H1 (cell line): ENCODE measurements around the gene STAG2. TPM values are rescaled to one million over a fixed set of nuclear protein-coding genes. Genes with fewer than 3 reads are reported as not detected.

Experiments used
- CTCF ChIA-PET: fragments of 300-600 bp; sonication (Branson Sonifier 250); formaldehyde crosslinking; loops from one replicate; lab custom pipeline; 2021; ENCODE audit not compliant: partially characterized antibody; lab: Charles Lee
- POLR2A ChIA-PET: fragments of 300-600 bp; sonication (Branson Sonifier 250); formaldehyde crosslinking; loops from one replicate; lab custom pipeline; 2021; ENCODE audit warnings: inconsistent platforms; ENCODE audit not compliant: partially characterized antibody; lab: Charles Lee
- DNase-seq, 2 experiments: peaks; one replicate each; pipeline versions ENCODE4 v3.0.0 to v3.0.0-alpha.2; 2010 to 2022; ENCODE audit warnings: low spot score in 2 of 2, low read depth in 1 of 2, mixed read lengths in 1 of 2
- FAIRE-seq: peaks from 2 replicates; lab custom pipeline; 2011; peaks lifted over from hg19 to GRCh38; lab: Jason Lieb, UNC
- H2AFZ ChIP-seq: 2 replicates; pipeline ENCODE4 v1.8.1; 2012; ENCODE audit warnings: low read length, inconsistent platforms
- H2AK5ac ChIP-seq: 2 replicates; pipeline ENCODE4 v1.6.1; 2013; ENCODE audit warnings: low read depth, low read length
- H2BK120ac ChIP-seq: replicated peaks from 2 replicates; pipeline ENCODE3; 2013; ENCODE audit warnings: low read depth, low read length, inconsistent platforms
- H2BK12ac ChIP-seq: 2 replicates; pipeline ENCODE4 v1.6.1; 2013; ENCODE audit warnings: low read depth, low read length
- H2BK15ac ChIP-seq: 2 replicates; pipeline ENCODE4 v1.6.1; 2013; ENCODE audit warnings: low read length
- H2BK20ac ChIP-seq: 2 replicates; pipeline ENCODE4 v1.6.1; 2013; ENCODE audit warnings: low read length
- H2BK5ac ChIP-seq: 2 replicates; pipeline ENCODE4 v1.6.1; 2013; ENCODE audit warnings: low read depth, low read length
- H3K14ac ChIP-seq: 2 replicates; pipeline ENCODE4 v1.6.1; 2013; ENCODE audit warnings: inconsistent platforms; ENCODE audit not compliant: insufficient read length
- H3K18ac ChIP-seq: 2 replicates; pipeline ENCODE4 v1.6.1; 2013; ENCODE audit warnings: low read length; ENCODE audit errors: extremely low read depth
- H3K23ac ChIP-seq: 2 replicates; pipeline ENCODE4 v1.6.1; 2013; ENCODE audit warnings: inconsistent platforms; ENCODE audit not compliant: insufficient read length
- H3K23me2 ChIP-seq: 2 replicates; pipeline ENCODE4 v1.6.1; 2013; ENCODE audit warnings: low read depth, low read length
- H3K27ac ChIP-seq: 2 replicates; pipeline ENCODE4 v1.6.1; 2011; ENCODE audit warnings: low read depth, low read length, inconsistent platforms
- H3K27me3 ChIP-seq, 4 experiments: replicated peaks in 1 of 4; 1 replicate in 1 of 4; 2 replicates in 3 of 4; pipeline versions ENCODE4 v1.6.1 to v1.8.1; 2011 to 2013; ENCODE audit warnings: low read length in 3 of 4, mild to moderate bottlenecking in 3 of 4, inconsistent platforms in 2 of 4, mixed read lengths in 2 of 4, moderate library complexity in 1 of 4; ENCODE audit not compliant: control insufficient read depth in 3 of 4, insufficient read depth in 3 of 4; ENCODE audit errors: extremely low read depth in 1 of 4
- H3K36me3 ChIP-seq, 4 experiments: 2 replicates each; pipeline versions ENCODE4 v1.6.1 to v1.8.1; 2011 to 2013; ENCODE audit warnings: mild to moderate bottlenecking in 4 of 4, low read length in 3 of 4, moderate library complexity in 2 of 4, control low read depth in 1 of 4, inconsistent platforms in 1 of 4; ENCODE audit not compliant: insufficient read depth in 4 of 4, control insufficient read depth in 2 of 4
- H3K4ac ChIP-seq: replicated peaks from 2 replicates; pipeline ENCODE3; 2013; ENCODE audit warnings: low read length, low read depth, mixed read lengths, inconsistent platforms; ENCODE audit not compliant: insufficient read length
- H3K4me1 ChIP-seq, 4 experiments: replicated peaks in 1 of 4; 1 replicate in 1 of 4; 2 replicates in 3 of 4; pipeline versions ENCODE4 v1.6.1 to v1.8.1; 2011 to 2013; ENCODE audit warnings: low read length in 3 of 4, inconsistent platforms in 2 of 4, mixed read lengths in 1 of 4; ENCODE audit not compliant: insufficient read depth in 4 of 4, control insufficient read depth in 3 of 4
- H3K4me2 ChIP-seq, 2 experiments: 2 replicates each; pipeline versions ENCODE4 v1.6.1 to v1.8.1; 2011 to 2013; ENCODE audit warnings: low read depth in 2 of 2, low read length in 2 of 2, control low read depth in 1 of 2, inconsistent platforms in 1 of 2, mild to moderate bottlenecking in 1 of 2; ENCODE audit not compliant: insufficient read depth in 1 of 2
- H3K4me3 ChIP-seq, 4 experiments: fragments of 200-600, 300-600 bp in 1 of 4; sonication (generic), shearing (Covaris generic), sonication (Bioruptor Twin) in 1 of 4; 2 replicates each; pipeline versions ENCODE4 v1.5.1 to v1.8.1; 2011 to 2016; ENCODE audit warnings: low read length in 4 of 4, low read depth in 3 of 4, control low read depth in 2 of 4, inconsistent platforms in 2 of 4, mild to moderate bottlenecking in 2 of 4, mixed read lengths in 1 of 4, moderate library complexity in 1 of 4; ENCODE audit not compliant: insufficient read depth in 2 of 4; ENCODE audit errors: extremely low read depth in 1 of 4
- H3K56ac ChIP-seq: replicated peaks from 2 replicates; pipeline ENCODE3; 2013; ENCODE audit warnings: low read depth, mild to moderate bottlenecking, mixed read lengths, low read length, inconsistent platforms; ENCODE audit not compliant: insufficient read length
- H3K79me1 ChIP-seq: 2 replicates; pipeline ENCODE4 v1.6.1; 2013; ENCODE audit warnings: low read depth, low read length, control low read depth
- H3K79me2 ChIP-seq, 2 experiments: 2 replicates each; pipeline versions ENCODE4 v1.6.1 to v1.8.1; 2012 to 2013; ENCODE audit warnings: low read length in 2 of 2, mild to moderate bottlenecking in 2 of 2, inconsistent platforms in 1 of 2; ENCODE audit not compliant: insufficient read depth in 2 of 2, control insufficient read depth in 1 of 2
- H3K9ac ChIP-seq, 4 experiments: replicated peaks in 1 of 4; 1 replicate in 1 of 4; 2 replicates in 3 of 4; pipeline versions ENCODE4 v1.6.1 to v1.8.1; 2011 to 2013; ENCODE audit warnings: low read depth in 3 of 4, low read length in 3 of 4, control low read depth in 2 of 4, mild to moderate bottlenecking in 2 of 4, moderate library complexity in 2 of 4, inconsistent platforms in 1 of 4; ENCODE audit errors: extremely low read depth in 1 of 4
- H3K9me3 ChIP-seq, 2 experiments: 2 replicates each; pipeline versions ENCODE4 v1.6.1 to v1.8.1; 2012 to 2013; ENCODE audit warnings: mild to moderate bottlenecking in 2 of 2, moderate library complexity in 2 of 2, control low read depth in 1 of 2, inconsistent platforms in 1 of 2, low read depth in 1 of 2, low read length in 1 of 2, mixed read lengths in 1 of 2; ENCODE audit not compliant: insufficient read depth in 2 of 2
- H4K20me1 ChIP-seq, 2 experiments: replicated peaks in 1 of 2; 2 replicates each; pipeline versions ENCODE3 to v1.8.1; 2011 to 2013; ENCODE audit warnings: inconsistent platforms in 2 of 2, low read length in 2 of 2, mild to moderate bottlenecking in 1 of 2; ENCODE audit not compliant: insufficient read depth in 2 of 2, control insufficient read depth in 1 of 2
- H4K5ac ChIP-seq: 2 replicates; pipeline ENCODE4 v1.6.1; 2013; ENCODE audit warnings: low read length, low read depth, mixed read lengths, inconsistent platforms; ENCODE audit not compliant: insufficient read length
- H4K8ac ChIP-seq: 2 replicates; pipeline ENCODE4 v1.8.0; 2013; ENCODE audit warnings: mild to moderate bottlenecking, moderate library complexity, low read length, inconsistent platforms; ENCODE audit not compliant: insufficient read depth; ENCODE audit errors: extremely low read depth
- H4K91ac ChIP-seq: replicated peaks from 2 replicates; pipeline ENCODE3; 2013; ENCODE audit warnings: low read length, mixed read lengths, inconsistent platforms; ENCODE audit not compliant: insufficient read length
- CREB1 ChIP-seq: IDR thresholded peaks from 2 replicates; pipeline ENCODE4 v1.6.1; 2012; ENCODE audit warnings: inconsistent platforms
- FOSL1 ChIP-seq: IDR thresholded peaks from 2 replicates; pipeline ENCODE4 v1.6.1; 2011; ENCODE audit warnings: mild to moderate bottlenecking, low read depth, low read length, moderate library complexity; ENCODE audit not compliant: insufficient read depth
- NANOG ChIP-seq: IDR thresholded peaks from 2 replicates; pipeline ENCODE4 v1.6.1; 2011; ENCODE audit warnings: low read length, low read depth, mild to moderate bottlenecking, inconsistent platforms; ENCODE audit not compliant: insufficient read depth, poor library complexity, severe bottlenecking
- TCF12 ChIP-seq: IDR thresholded peaks from 2 replicates; pipeline ENCODE4 v1.6.1; 2011; ENCODE audit warnings: low read depth, mild to moderate bottlenecking, low read length
- WGBS, 2 experiments: shearing (Covaris generic) in 1 of 2; methylation state at CpG; one replicate each; pipeline versions ENCODE4 v1.1.6 to v1.1.7; 2013 to 2015; ENCODE audit warnings: low lambda C conversion rate in 2 of 2, mixed read lengths in 2 of 2, inconsistent platforms in 1 of 2, low coverage in 1 of 2, missing lambda C conversion rate in 1 of 2; ENCODE audit not compliant: insufficient replicate concordance in 2 of 2, insufficient coverage in 1 of 2, insufficient read length in 1 of 2; ENCODE audit errors: extremely low coverage in 1 of 2, missing lambda C conversion rate in 1 of 2; 5-methylcytosine and 5-hydroxymethylcytosine counted together
- polyA plus RNA-seq, 7 experiments: library from polyadenylated mRNA; depleted of rRNA in 3 of 7; stranded (reverse) in 5 of 7; unstranded in 2 of 7; fragments of >200 nt in 5 of 7; fragments of 200-250 nt in 2 of 7; gene quantifications; 1 replicate in 5 of 7; 2 replicates in 1 of 7; 4 replicates in 1 of 7; pipeline versions ENCODE4 v1.2.1 to v1.2.3, GENCODE V29; 2011 to 2013; ENCODE audit warnings: missing spikeins in 2 of 7, mixed read lengths in 2 of 7
- total RNA-seq: library from RNA; stranded (reverse); fragmentation: NEBNext Ultra II Directional; extraction: Animal tissue kit (Norgen Biotek cat#: 25700); gene quantifications from 2 replicates; pipeline ENCODE4 v1.2.1, GENCODE V29; 2021
- TF ChIP-seq, protein P1 (sequence below): IDR thresholded peaks from 2 replicates; pipeline ENCODE4 v1.6.1; 2011; ENCODE audit warnings: low read depth, mild to moderate bottlenecking, low read length; ENCODE audit not compliant: insufficient read depth

Gene STAG2
- total and polyA plus RNA-seq, 2 of the 8 experiments (the other 6 are each of a cell fraction or from before 2014, with no cell fraction given): 20.3 to 94.9 TPM

- DNase-seq (no peak), FAIRE-seq (no peak)
- no peak overlapping the region for H3K56ac ChIP-seq
- no peak overlapping the region for H4K5ac ChIP-seq
- 67% methylated on average over 3 of the region's 3 CpGs; no CpG with 5 or more reads in 1 of the 2 experiments for whole genome bisulfite sequencing, 2 experiments
- no peak overlapping the region for H3K9ac ChIP-seq
- no peak overlapping the region for H4K91ac ChIP-seq
- H3K4me3 ChIP-seq: no peak overlapping the region
- H3K4me1 ChIP-seq: peaks cover 0 to 4% (median 0%) of the 10 kb centered on the region in 4 experiments; a peak in 1 of 7 replicates
- no peak overlapping the region for H4K8ac ChIP-seq
- no peak overlapping the region for H3K4me2 ChIP-seq
- no peak overlapping the region for H2BK5ac ChIP-seq
- H3K23me2 ChIP-seq: no peaks in the 10 kb centered on the region
- H3K27me3 ChIP-seq: no peaks in the 10 kb centered on the region
- H3K4ac ChIP-seq: no peak overlapping the region
- H3K79me1 ChIP-seq: no peaks in the 10 kb centered on the region; the same call in 1 of the 2 replicates
- H2BK120ac ChIP-seq: no peak overlapping the region
- POLR2A ChIA-PET: no interaction called here
- no peak overlapping the region for H2BK15ac ChIP-seq
- H2BK12ac ChIP-seq: no peak overlapping the region
- H3K18ac ChIP-seq: no peak overlapping the region
- no peak overlapping the region for H2BK20ac ChIP-seq
- no peak overlapping the region for H2AK5ac ChIP-seq
- no peaks in the 10 kb centered on the region for H3K36me3 ChIP-seq
- no peak overlapping the region for H2AFZ ChIP-seq
- TF ChIP-seq NANOG (no peak), TCF12 (no peak), FOSL1 (no peak), CREB1 (no peak)
- TF ChIP-seq, protein P1, sequence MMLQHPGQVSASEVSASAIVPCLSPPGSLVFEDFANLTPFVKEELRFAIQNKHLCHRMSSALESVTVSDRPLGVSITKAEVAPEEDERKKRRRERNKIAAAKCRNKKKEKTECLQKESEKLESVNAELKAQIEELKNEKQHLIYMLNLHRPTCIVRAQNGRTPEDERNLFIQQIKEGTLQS: no peak
- peaks cover 4 to 95% of the 10 kb centered on the region in 2 experiments; a peak in 3 of 4 replicates for H3K79me2 ChIP-seq
- H3K9me3 ChIP-seq: no peaks in the 10 kb centered on the region
- H4K20me1 ChIP-seq: peaks cover 1 to 14% of the 10 kb centered on the region in 2 experiments
- no peak overlapping the region for H3K14ac ChIP-seq
- no peak overlapping the region for H3K23ac ChIP-seq
- no peak overlapping the region for H3K27ac ChIP-seq
- CTCF ChIA-PET: no interaction called here
Observed at GRCh38 chrX:123993904-123994635, 32.6 kb downstream of the STAG2 start.
